ENCODE measurements around the gene UROC1.

- TF ChIP-seq CTCF (conservative IDR thresholded peaks at IDR 0.05; ENCODE audit: low read depth in 2 of 2) (no peak), POLR2AphosphoS5 (IDR thresholded peaks at IDR 0.05; ENCODE audit: low read depth) (no peak), ETS1 (IDR thresholded peaks at IDR 0.05) (no peak), EZH2phosphoT487 (IDR thresholded peaks at IDR 0.05; ENCODE audit: unreplicated experiment) (no peak), CREB1 (CRISPR knock-in tag; IDR thresholded peaks at IDR 0.05; ENCODE audit: low read depth) (no peak), EZH2 (IDR thresholded peaks at IDR 0.05; ENCODE audit: low read depth, unreplicated experiment) (no peak), NANOG (IDR thresholded peaks at IDR 0.05; ENCODE audit: borderline replicate concordance) (no peak), ZNF331 (CRISPR knock-in tag; IDR thresholded peaks at IDR 0.05; ENCODE audit: low read depth) (no peak)
Measured at GRCh38 chr3:126480861-126481260, 36.7 kb downstream of the UROC1 start.
